Hepatocyte (in vitro differentiated cells): ENCODE measurements around the gene PLPP4. TPM values are rescaled to one million over a fixed set of nuclear protein-coding genes. Genes with fewer than 3 reads are reported as not detected.

Source experiments
- DNase-seq: peaks from one replicate; pipeline ENCODE4 v3.0.0-alpha.2; 2016; ENCODE audit warnings: low spot score
- H2AFZ ChIP-seq: fragments of 200-600 bp; sonication (generic); 2 replicates; pipeline ENCODE4 v1.6.0; 2016; ENCODE audit warnings: antibody characterized with exemption, mild to moderate bottlenecking
- H3K27ac ChIP-seq: fragments of 200-600 bp; sonication (generic); 2 replicates; pipeline ENCODE4 v1.5.1; 2016; ENCODE audit warnings: mild to moderate bottlenecking
- H3K27me3 ChIP-seq: fragments of 200-600 bp; sonication (generic); 2 replicates; pipeline ENCODE4 v1.6.1; 2016
- H3K36me3 ChIP-seq: fragments of 200-600 bp; sonication (generic); replicated peaks from 2 replicates; pipeline ENCODE4 v1.5.1; 2016; ENCODE audit warnings: low read depth; ENCODE audit not compliant: insufficient read depth
- H3K4me1 ChIP-seq: fragments of 200-600 bp; sonication (generic); 2 replicates; pipeline ENCODE4 v1.5.1; 2016; ENCODE audit warnings: mild to moderate bottlenecking, moderate library complexity; ENCODE audit not compliant: insufficient read depth
- H3K4me2 ChIP-seq: fragments of 200-600 bp; sonication (generic); 2 replicates; pipeline ENCODE4 v1.6.0; 2016
- H3K4me3 ChIP-seq: fragments of 200-600 bp; sonication (generic); 2 replicates; pipeline ENCODE4 v1.5.1; 2016; ENCODE audit warnings: mild to moderate bottlenecking
- H3K79me2 ChIP-seq: fragments of 200-600 bp; sonication (generic); 2 replicates; pipeline ENCODE4 v1.6.0; 2017; ENCODE audit warnings: mild to moderate bottlenecking
- H3K9me2 ChIP-seq: fragments of 200-600 bp; sonication (generic); replicated peaks from 2 replicates; pipeline ENCODE4 v1.6.0; 2017; ENCODE audit warnings: mild to moderate bottlenecking; ENCODE audit not compliant: insufficient read depth
- H3K9me3 ChIP-seq: fragments of 200-600 bp; sonication (generic); 2 replicates; pipeline ENCODE4 v1.5.1; 2016; ENCODE audit warnings: low read depth, mild to moderate bottlenecking
- H4K20me1 ChIP-seq: fragments of 200-600 bp; sonication (generic); 2 replicates; pipeline ENCODE4 v1.6.0; 2016; ENCODE audit warnings: mild to moderate bottlenecking; ENCODE audit not compliant: insufficient read depth, poor library complexity, severe bottlenecking
- CTCF ChIP-seq: fragments of 200-600 bp; sonication (generic); IDR thresholded peaks from 2 replicates; pipeline ENCODE4 v1.5.1; 2016; ENCODE audit warnings: antibody characterized with exemption, mild to moderate bottlenecking; ENCODE audit not compliant: poor library complexity
- EZH2 ChIP-seq: fragments of 200-600 bp; sonication (generic); IDR thresholded peaks from 2 replicates; pipeline ENCODE4 v1.6.1; 2016; ENCODE audit warnings: antibody characterized with exemption, mild to moderate bottlenecking, borderline replicate concordance
- EZH2phosphoT487 ChIP-seq: fragments of 200-600 bp; sonication (generic); IDR thresholded peaks from one replicate; pipeline ENCODE4 v1.6.1; 2018; ENCODE audit warnings: antibody characterized with exemption, mild to moderate bottlenecking, low read depth, moderate library complexity; ENCODE audit not compliant: unreplicated experiment, severe bottlenecking
- WGBS: methylation state at CpG from one replicate; pipeline ENCODE4 v1.1.6; 2016; ENCODE audit warnings: low lambda C conversion rate; ENCODE audit errors: missing lambda C conversion rate; 5-methylcytosine and 5-hydroxymethylcytosine counted together
- polyA plus RNA-seq: library from polyadenylated mRNA; unstranded; fragments of >200 nt; fragmentation: Nextera tagmentation; extraction: Ambion mirVana; gene quantifications from 2 replicates; pipeline ENCODE4 v1.2.1, GENCODE V29; 2016
- total RNA-seq: library from RNA; depleted of rRNA; stranded (reverse); fragments of >200 nt; gene quantifications from 2 replicates; pipeline ENCODE4 v1.2.3, GENCODE V29; 2014

The PLPP4 gene
- total and polyA plus RNA-seq, 2 experiments from 2014 or later, result 3.4 to 10.8 TPM

DNA sequence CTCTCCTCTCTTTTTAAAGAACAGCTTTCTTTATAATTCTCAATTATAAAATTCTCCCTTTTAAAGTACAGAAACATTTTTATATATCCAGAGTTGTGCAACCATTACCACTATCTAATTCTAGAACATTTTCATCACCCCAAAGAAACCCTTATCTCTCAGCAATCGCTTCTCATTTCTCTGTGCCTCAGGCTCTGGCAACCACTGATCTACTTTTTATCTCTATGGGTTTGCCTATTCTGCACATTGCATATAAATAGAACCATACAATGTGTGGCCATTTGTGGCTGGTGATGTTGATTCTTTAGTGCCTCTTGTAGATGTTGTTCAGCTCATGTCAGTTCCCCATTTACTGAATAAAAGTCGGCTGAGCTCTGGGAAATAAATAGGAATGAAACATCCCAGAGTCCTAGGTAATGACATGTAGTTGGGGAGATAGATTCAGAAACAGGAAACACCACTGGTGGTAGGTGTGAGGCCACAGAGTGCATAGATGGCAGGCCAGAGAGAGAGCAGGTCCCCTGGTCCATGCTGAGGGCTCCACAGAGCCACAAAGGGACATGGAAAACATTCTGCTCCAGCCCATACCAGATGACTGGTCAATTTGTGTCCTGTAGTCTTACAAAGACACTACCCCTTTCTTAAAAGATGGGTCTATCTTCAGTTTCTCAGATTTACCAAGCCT lies 126.5 kb downstream of the PLPP4 start:
- no peak for TF ChIP-seq EZH2
- no peak for TF ChIP-seq EZH2phosphoT487
- no peak for TF ChIP-seq CTCF
- H3K9me3 ChIP-seq, result no peaks in the 10 kb centered on the region
- H3K36me3 ChIP-seq, result no peaks in the 10 kb centered on the region
- H4K20me1 ChIP-seq, result no peaks in the 10 kb centered on the region
- H3K27me3 ChIP-seq, result no peaks in the 10 kb centered on the region
- H3K9me2 ChIP-seq, result no peaks in the 10 kb centered on the region
- H3K4me2 ChIP-seq, result no peak overlapping the region
- no peaks in the 10 kb centered on the region for H3K4me1 ChIP-seq
- no peak overlapping the region for H3K27ac ChIP-seq
- DNase-seq, result no peak
- no peak overlapping the region for H3K4me3 ChIP-seq
- WGBS, result 88% methylated on average over 2 of the region's 2 CpGs
- no peaks in the 10 kb centered on the region for H3K79me2 ChIP-seq
- no peak overlapping the region for H2AFZ ChIP-seq

DNA sequence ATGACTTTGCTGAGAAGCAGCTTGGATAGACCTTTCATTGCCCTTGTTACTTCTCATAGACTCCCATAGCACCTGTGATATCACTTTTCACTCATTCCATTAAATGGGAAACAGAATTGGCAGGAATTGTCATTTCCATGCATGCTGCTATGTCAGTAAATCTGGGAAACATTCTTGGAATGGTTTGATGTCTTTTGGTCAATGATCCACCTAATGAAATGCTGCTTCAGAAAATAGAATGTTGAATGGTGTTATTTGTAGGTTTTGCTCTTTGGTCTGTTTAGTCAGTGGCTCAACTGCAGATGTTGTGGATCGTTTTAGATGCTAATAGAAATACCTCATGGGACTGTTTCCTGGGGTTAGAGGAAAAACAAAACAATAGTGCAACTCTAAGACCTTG lies 127.8 kb downstream of the PLPP4 start:
- Histone ChIP-seq H3K9me3 (no peaks in the 10 kb centered on the region), H3K4me1 (no peaks in the 10 kb centered on the region), H3K79me2 (no peaks in the 10 kb centered on the region), H3K27me3 (no peaks in the 10 kb centered on the region), H2AFZ (no peak overlapping the region), H4K20me1 (no peaks in the 10 kb centered on the region), H3K4me2 (no peak overlapping the region), H3K9me2 (no peaks in the 10 kb centered on the region), H3K4me3 (no peak overlapping the region), H3K36me3 (no peaks in the 10 kb centered on the region), H3K27ac (no peak overlapping the region)
- TF ChIP-seq EZH2phosphoT487 (no peak), CTCF (no peak), EZH2 (no peak)
- 82% methylated on average over 1 of the region's 1 CpG for WGBS
- DNase-seq, result no peak

- Histone ChIP-seq H3K9me2 (no peaks in the 10 kb centered on the region), H3K79me2 (no peaks in the 10 kb centered on the region), H3K27ac (no peak overlapping the region), H3K27me3 (no peaks in the 10 kb centered on the region), H3K4me3 (no peak overlapping the region), H2AFZ (no peak overlapping the region), H3K9me3 (no peaks in the 10 kb centered on the region), H3K4me2 (no peak overlapping the region), H4K20me1 (no peaks in the 10 kb centered on the region), H3K4me1 (no peaks in the 10 kb centered on the region), H3K36me3 (no peaks in the 10 kb centered on the region)
- no peak for DNase-seq
- WGBS, result 88% methylated on average over 3 of the region's 3 CpGs
- TF ChIP-seq EZH2phosphoT487 (no peak), CTCF (no peak), EZH2 (no peak)
Measured at GRCh38 chr10:120586471-120586872, 129.4 kb downstream of the PLPP4 start.

GRCh38 chr10:120587061-120587460 lies 130.0 kb downstream of the PLPP4 start:
- Histone ChIP-seq H3K9me2 (no peaks in the 10 kb centered on the region), H4K20me1 (no peaks in the 10 kb centered on the region), H2AFZ (no peak overlapping the region), H3K79me2 (no peaks in the 10 kb centered on the region), H3K4me3 (no peak overlapping the region), H3K4me1 (no peaks in the 10 kb centered on the region), H3K4me2 (no peak overlapping the region), H3K27me3 (no peaks in the 10 kb centered on the region), H3K27ac (no peak overlapping the region), H3K36me3 (no peaks in the 10 kb centered on the region), H3K9me3 (no peaks in the 10 kb centered on the region)
- DNase-seq, result no peak
- TF ChIP-seq EZH2, result no peak
- TF ChIP-seq EZH2phosphoT487, result no peak
- no peak for TF ChIP-seq CTCF
- WGBS, result 83% methylated on average over 5 of the region's 5 CpGs
